ENCODE results near the gene NASP. TPM values are rescaled to one million over a fixed set of nuclear protein-coding genes. Genes with fewer than 3 reads are reported as not detected.

The NASP gene
- total and polyA plus RNA-seq, 2 donors (not counting 3 experiments of a cell fraction or from before 2014, with no cell fraction given): 101 to 149 TPM

- Histone ChIP-seq H4K20me1 (replicated peaks; ENCODE audit: control insufficient read depth, extremely low read depth, insufficient read depth, low read length) (peaks cover 12% of the 10 kb centered on the region), H3K4me3 (replicated peaks in 1 of 3; ENCODE audit: insufficient read depth in 1 of 3, low read depth in 1 of 3, low read length in 3 of 3) (no peak overlapping the region), H3K79me2 (ENCODE audit: control insufficient read depth, insufficient read depth, low read length) (peaks cover 97% of the 10 kb centered on the region), H2AFZ (ENCODE audit: low read depth, low read length) (no peak overlapping the region), H3K9me1 (replicated peaks; ENCODE audit: control insufficient read depth, extremely low read depth, insufficient read depth, low read length) (no peaks in the 10 kb centered on the region), H3K27ac (ENCODE audit: insufficient read depth, low read depth, low read length) (no peak overlapping the region), H3K36me3 (ENCODE audit: control insufficient read depth in 2 of 2, extremely low read depth in 1 of 2, insufficient read depth in 2 of 2, low read length in 2 of 2) (no peaks in the 10 kb centered on the region), H3K27me3 (ENCODE audit: control insufficient read depth in 2 of 2, insufficient read depth in 2 of 2, low read length in 2 of 2) (no peaks in the 10 kb centered on the region), H3K4me1 (ENCODE audit: control insufficient read depth, extremely low read depth, insufficient read depth, low read length) (peaks cover 9% of the 10 kb centered on the region), H3K9ac (replicated peaks; ENCODE audit: extremely low read depth, insufficient read depth, low read length) (no peak overlapping the region), H3K4me2 (ENCODE audit: insufficient read depth, low read length) (no peak overlapping the region), H3K9me3 (replicated peaks; ENCODE audit: control insufficient read depth, insufficient read depth, low read length) (no peaks in the 10 kb centered on the region)
- no peak for DNase-seq (ENCODE audit: low read depth, low spot score)
- TF ChIP-seq JUN (IDR thresholded peaks at IDR 0.05; ENCODE audit: borderline replicate concordance, insufficient read depth, insufficient read length, low read depth): no peak
- no peak for TF ChIP-seq FOS (IDR thresholded peaks at IDR 0.05; ENCODE audit: borderline replicate concordance, insufficient read depth, low read length)
- TF ChIP-seq MYC (IDR thresholded peaks at IDR 0.05; ENCODE audit: low read depth, low read length): no peak
- TF ChIP-seq EZH2 (IDR thresholded peaks at IDR 0.05; ENCODE audit: borderline replicate concordance, low read depth, low read length, severe bottlenecking): no peak
- no peak for TF ChIP-seq POLR2A (IDR thresholded peaks at IDR 0.05; ENCODE audit: low read depth, low read length)
- TF ChIP-seq POLR2AphosphoS5 (IDR thresholded peaks at IDR 0.05; ENCODE audit: insufficient read depth, low read depth, low read length): no peak
- CTCF ChIA-PET: no interaction called here
- no TSS peak for BruUV-seq (replicated peaks)
- dilution Hi-C loops (cut with MboI; ENCODE audit: extremely low pct_ligation_motif_present, low sequenced_read_pairs): no loop called here
- POLR2A ChIA-PET: no interaction called here
- intact Hi-C loops (cut with micrococcal nuclease): no loop called here
- FAIRE-seq: no peak
Observed at GRCh38 chr1:45666836-45667235, 83.0 kb downstream of the NASP start.

GRCh38 chr1:45667321-45668111, 83.7 kb downstream of the NASP start:
- POLR2A ChIA-PET: no interaction called here
- no peak for FAIRE-seq
- dilution Hi-C loops (cut with MboI; ENCODE audit: extremely low pct_ligation_motif_present, low sequenced_read_pairs): no loop called here
- H3K9me1 ChIP-seq (replicated peaks; ENCODE audit: control insufficient read depth, extremely low read depth, insufficient read depth, low read length): no peaks in the 10 kb centered on the region
- CTCF ChIA-PET: no interaction called here
- H3K79me2 ChIP-seq (ENCODE audit: control insufficient read depth, insufficient read depth, low read length): peaks cover 97% of the 10 kb centered on the region
- no peak for TF ChIP-seq FOS (IDR thresholded peaks at IDR 0.05; ENCODE audit: borderline replicate concordance, insufficient read depth, low read length)
- no peak for TF ChIP-seq GATA2 (IDR thresholded peaks at IDR 0.05; ENCODE audit: insufficient read depth, insufficient read length, low read depth, low read length)
- no peak for TF ChIP-seq EZH2 (IDR thresholded peaks at IDR 0.05; ENCODE audit: borderline replicate concordance, low read depth, low read length, severe bottlenecking)
- TF ChIP-seq CTCF (IDR thresholded peaks at IDR 0.05; ENCODE audit: extremely low read depth in 1 of 2, insufficient read depth in 1 of 2, low read depth in 1 of 2, low read length in 2 of 2): no peak
- no peak for TF ChIP-seq MYC (IDR thresholded peaks at IDR 0.05; ENCODE audit: low read depth, low read length)
- no peak for TF ChIP-seq POLR2AphosphoS5 (IDR thresholded peaks at IDR 0.05; ENCODE audit: insufficient read depth, low read depth, low read length)
- no peak for TF ChIP-seq POLR2A (IDR thresholded peaks at IDR 0.05; ENCODE audit: low read depth, low read length)
- no peak for TF ChIP-seq MAX (IDR thresholded peaks at IDR 0.05; ENCODE audit: insufficient read depth, insufficient read length)
- no peak for TF ChIP-seq JUN (IDR thresholded peaks at IDR 0.05; ENCODE audit: borderline replicate concordance, insufficient read depth, insufficient read length, low read depth)
- no peaks in the 10 kb centered on the region for H3K36me3 ChIP-seq (ENCODE audit: control insufficient read depth in 2 of 2, extremely low read depth in 1 of 2, insufficient read depth in 2 of 2, low read length in 2 of 2)
- no peak overlapping the region for H3K27ac ChIP-seq (ENCODE audit: insufficient read depth, low read depth, low read length)
- peaks cover 9% of the 10 kb centered on the region for H3K4me1 ChIP-seq (ENCODE audit: control insufficient read depth, extremely low read depth, insufficient read depth, low read length)
- H3K9me3 ChIP-seq (replicated peaks; ENCODE audit: control insufficient read depth, insufficient read depth, low read length): no peaks in the 10 kb centered on the region
- no peaks in the 10 kb centered on the region for H3K27me3 ChIP-seq (ENCODE audit: control insufficient read depth in 2 of 2, insufficient read depth in 2 of 2, low read length in 2 of 2)
- intact Hi-C loops (cut with micrococcal nuclease): no loop called here
- H4K20me1 ChIP-seq (replicated peaks; ENCODE audit: control insufficient read depth, extremely low read depth, insufficient read depth, low read length): peaks cover 13% of the 10 kb centered on the region
- no peak overlapping the region for H3K9ac ChIP-seq (replicated peaks; ENCODE audit: extremely low read depth, insufficient read depth, low read length)
- no peak for DNase-seq (ENCODE audit: low read depth, low spot score)
- no TSS peak for BruUV-seq (replicated peaks)
- H3K4me2 ChIP-seq (ENCODE audit: insufficient read depth, low read length): no peak overlapping the region
- H2AFZ ChIP-seq (ENCODE audit: low read depth, low read length): no peak overlapping the region
- H3K4me3 ChIP-seq (replicated peaks in 1 of 3; ENCODE audit: insufficient read depth in 1 of 3, low read depth in 1 of 3, low read length in 3 of 3): no peak overlapping the region

All from endothelial cell of umbilical vein (primary cell).